ENCODE results near the gene HTRA3. TPM values are rescaled to one million over a fixed set of nuclear protein-coding genes. Genes with fewer than 3 reads are reported as not detected.

The HTRA3 gene
- total RNA-seq, 1 experiment from 2014 or later, result 0.64 TPM

GRCh38 chr4:8270418-8270771, 841 bp downstream of the HTRA3 start:
- Histone ChIP-seq H3K4me1 (ENCODE audit: insufficient read depth, low read length, poor library complexity, severe bottlenecking) (peaks cover 21% of the 10 kb centered on the region), H3K4me3 (ENCODE audit: low read depth, low read length, poor library complexity, severe bottlenecking) (no peak overlapping the region), H3K9me3 (ENCODE audit: low read depth, low read length, poor library complexity, severe bottlenecking) (no peaks in the 10 kb centered on the region), H3K27ac (ENCODE audit: low read depth, low read length, poor library complexity, severe bottlenecking) (no peak overlapping the region), H3K36me3 (ENCODE audit: insufficient read depth, low read length, poor library complexity, severe bottlenecking) (no peaks in the 10 kb centered on the region), H3K27me3 (replicated peaks; ENCODE audit: insufficient read depth, low read depth, low read length, poor library complexity) (peaks cover 25% of the 10 kb centered on the region)
- no peak for TF ChIP-seq EZH2 (IDR thresholded peaks at IDR 0.05; ENCODE audit: borderline replicate concordance, low read depth, low read length, poor library complexity, severe bottlenecking)
- no peak for TF ChIP-seq CTCF (conservative IDR thresholded peaks at IDR 0.05; ENCODE audit: low read depth, low read length)
- CTCF ChIA-PET, result no interaction called here
- intact Hi-C loops (cut with micrococcal nuclease; ENCODE audit: unreplicated experiment), result loop anchor here (10.0 kb wide), 1 partner anchor 134 kb away; no protein-coding TSS in a partner anchor
- BruUV-seq (replicated peaks), result no TSS peak
- DNase-seq (ENCODE audit: low spot score), result no peak
- POLR2A ChIA-PET (ENCODE audit: low non-redundant PET), result no interaction called here

- TF ChIP-seq CTCF (conservative IDR thresholded peaks at IDR 0.05; ENCODE audit: low read depth, low read length) (no peak), EZH2 (IDR thresholded peaks at IDR 0.05; ENCODE audit: borderline replicate concordance, low read depth, low read length, poor library complexity, severe bottlenecking) (no peak)
- Histone ChIP-seq H3K36me3 (ENCODE audit: insufficient read depth, low read length, poor library complexity, severe bottlenecking) (no peaks in the 10 kb centered on the region), H3K4me3 (ENCODE audit: low read depth, low read length, poor library complexity, severe bottlenecking) (no peak overlapping the region), H3K4me1 (ENCODE audit: insufficient read depth, low read length, poor library complexity, severe bottlenecking) (peaks cover 26% of the 10 kb centered on the region), H3K27me3 (replicated peaks; ENCODE audit: insufficient read depth, low read depth, low read length, poor library complexity) (peaks cover 25% of the 10 kb centered on the region), H3K9me3 (ENCODE audit: low read depth, low read length, poor library complexity, severe bottlenecking) (no peaks in the 10 kb centered on the region), H3K27ac (ENCODE audit: low read depth, low read length, poor library complexity, severe bottlenecking) (no peak overlapping the region)
- no TSS peak for BruUV-seq (replicated peaks)
- CTCF ChIA-PET, result no interaction called here
- POLR2A ChIA-PET (ENCODE audit: low non-redundant PET), result no interaction called here
- intact Hi-C loops (cut with micrococcal nuclease; ENCODE audit: unreplicated experiment), result loop anchor here (10.0 kb wide), 1 partner anchor 134 kb away; no protein-coding TSS in a partner anchor
- DNase-seq (ENCODE audit: low spot score), result peak; percentile 48
Measured at GRCh38 chr4:8270912-8271815, 1.6 kb downstream of the HTRA3 start.

- TF ChIP-seq CTCF (conservative IDR thresholded peaks at IDR 0.05; ENCODE audit: low read depth, low read length), result no peak
- no peak for TF ChIP-seq EZH2 (IDR thresholded peaks at IDR 0.05; ENCODE audit: borderline replicate concordance, low read depth, low read length, poor library complexity, severe bottlenecking)
- H3K4me1 ChIP-seq (ENCODE audit: insufficient read depth, low read length, poor library complexity, severe bottlenecking), result peaks cover 33% of the 10 kb centered on the region
- no TSS peak for BruUV-seq (replicated peaks)
- H3K9me3 ChIP-seq (ENCODE audit: low read depth, low read length, poor library complexity, severe bottlenecking), result no peaks in the 10 kb centered on the region
- ChIA-PET POLR2A (ENCODE audit: low non-redundant PET) (no interaction called here), CTCF (no interaction called here)
- H3K36me3 ChIP-seq (ENCODE audit: insufficient read depth, low read length, poor library complexity, severe bottlenecking), result no peaks in the 10 kb centered on the region
- H3K27ac ChIP-seq (ENCODE audit: low read depth, low read length, poor library complexity, severe bottlenecking), result no peak overlapping the region
- H3K4me3 ChIP-seq (ENCODE audit: low read depth, low read length, poor library complexity, severe bottlenecking), result no peak overlapping the region
- peaks cover 25% of the 10 kb centered on the region for H3K27me3 ChIP-seq (replicated peaks; ENCODE audit: insufficient read depth, low read depth, low read length, poor library complexity)
- no peak for DNase-seq (ENCODE audit: low spot score)
- intact Hi-C loops (cut with micrococcal nuclease; ENCODE audit: unreplicated experiment), result loop anchor here (10.0 kb wide), 1 partner anchor 133 kb away; no protein-coding TSS in a partner anchor
Measured at GRCh38 chr4:8271821-8272220, 2.3 kb downstream of the HTRA3 start.
